Measurements from ENCODE around the gene TMIGD1.

TMIGD1 gene

DNA sequence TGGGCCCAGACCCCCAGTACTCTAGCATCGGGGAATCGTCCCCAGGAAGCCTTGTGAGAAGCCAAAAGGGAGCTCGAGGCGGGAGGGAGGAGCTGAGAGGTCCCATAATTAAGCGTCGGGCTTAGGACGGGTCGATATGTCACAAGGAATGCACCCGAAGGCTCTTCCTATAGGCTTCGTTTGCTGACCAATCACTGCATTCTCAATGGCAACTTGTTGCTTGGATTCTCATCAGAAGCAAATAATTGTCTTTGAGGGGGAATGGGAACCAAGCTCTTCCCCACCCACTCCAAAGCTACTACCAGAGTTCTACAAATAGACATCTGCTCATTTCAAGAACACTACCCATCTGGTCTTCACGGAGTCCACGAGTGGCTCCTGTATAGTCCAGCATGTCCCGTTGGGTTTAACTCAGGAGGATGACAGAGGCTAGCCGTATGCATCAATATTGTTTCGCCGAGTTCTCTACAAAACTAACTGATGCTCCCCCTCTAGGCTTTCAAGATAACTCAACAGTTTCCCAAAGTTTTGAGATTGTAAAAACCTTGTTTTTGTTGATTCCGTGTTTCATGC, 41.5 kb downstream of the TMIGD1 start:
- Histone ChIP-seq H3K4me1 (ENCODE audit: control insufficient read depth in 1 of 2, insufficient read depth in 2 of 2, low read length in 2 of 2) (peaks cover 5 to 8% of the 10 kb centered on the region in 2 donors), H3K9me3 (ENCODE audit: control insufficient read depth in 1 of 2, low read length in 2 of 2) (no peaks in the 10 kb centered on the region), H3K27ac (ENCODE audit: low read depth, low read length) (no peak overlapping the region), H3K36me3 (ENCODE audit: control insufficient read depth in 1 of 2, insufficient read depth in 2 of 2, low read length in 2 of 2) (peaks cover 0 to 4% of the 10 kb centered on the region in 2 donors), H3K4me3 (ENCODE audit: low read depth in 1 of 2, low read length in 2 of 2) (peak overlapping the region; percentile 82 to 89), H3K27me3 (ENCODE audit: control insufficient read depth in 1 of 2, insufficient read depth in 2 of 2, low read length in 2 of 2) (no peaks in the 10 kb centered on the region), H3K9ac (ENCODE audit: low read depth in 1 of 2, low read length in 2 of 2) (peak overlapping the region; percentile 54 to 58)

DNA sequence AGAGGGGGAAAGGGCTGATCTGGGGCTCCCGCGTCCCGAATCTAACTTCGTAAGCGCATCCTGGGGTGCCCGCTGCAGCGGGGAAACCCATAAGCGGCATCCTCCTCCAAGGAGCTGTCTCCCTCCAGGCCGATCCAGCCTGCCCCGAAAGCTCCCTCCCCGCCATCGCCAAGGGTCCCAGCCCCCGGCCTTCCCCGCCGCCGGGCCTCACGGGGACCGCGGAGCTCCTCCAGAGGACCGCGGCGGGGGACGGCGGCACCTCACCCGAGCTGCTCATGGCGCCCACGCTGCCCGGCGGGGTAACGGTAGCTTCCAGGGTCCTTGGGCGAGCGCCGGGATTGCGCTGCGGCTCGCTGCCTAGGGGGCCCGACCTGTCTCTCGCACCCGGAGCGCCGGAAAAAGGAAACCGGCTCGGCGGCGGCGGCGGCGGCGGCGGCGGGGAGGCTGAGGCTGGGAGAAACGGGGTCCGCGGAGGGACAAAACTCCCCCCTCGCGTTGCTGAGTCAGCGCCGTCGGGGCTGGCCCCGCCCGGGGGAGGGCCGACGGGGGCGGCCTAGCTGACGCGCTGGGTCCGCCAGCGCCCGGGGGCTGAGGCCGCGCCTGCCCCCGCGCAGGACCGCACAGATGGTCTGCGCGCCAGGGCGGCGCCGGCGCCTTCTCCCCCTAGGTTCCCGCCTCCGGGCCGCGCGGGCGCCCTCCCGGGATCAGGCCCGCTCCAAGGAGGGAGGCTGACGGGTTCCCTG, 42.1 kb downstream of the TMIGD1 start, which contains the start of gene BLMH:
Gene BLMH, minus strand, starts transcription at position 402 of the 743 bp plus-strand sequence. Its CDS starts 125 bp downstream, at position 277.
- Histone ChIP-seq H3K27ac (ENCODE audit: low read depth, low read length) (peak within 1 kb of the TSS; percentile 17), H3K9me3 (ENCODE audit: control insufficient read depth in 1 of 2, low read length in 2 of 2) (no peaks in the 10 kb centered on the region), H3K36me3 (ENCODE audit: control insufficient read depth in 1 of 2, insufficient read depth in 2 of 2, low read length in 2 of 2) (peaks cover 0 to 4% of the 10 kb centered on the region in 2 donors), H3K27me3 (ENCODE audit: control insufficient read depth in 1 of 2, insufficient read depth in 2 of 2, low read length in 2 of 2) (no peaks in the 10 kb centered on the region), H3K4me3 (ENCODE audit: low read depth in 1 of 2, low read length in 2 of 2) (peak within 1 kb of the TSS; percentile 85 to 89), H3K9ac (ENCODE audit: low read depth in 1 of 2, low read length in 2 of 2) (peak within 1 kb of the TSS; percentile 69 to 76), H3K4me1 (ENCODE audit: control insufficient read depth in 1 of 2, insufficient read depth in 2 of 2, low read length in 2 of 2) (peaks cover 5 to 8% of the 10 kb centered on the region in 2 donors)

DNA sequence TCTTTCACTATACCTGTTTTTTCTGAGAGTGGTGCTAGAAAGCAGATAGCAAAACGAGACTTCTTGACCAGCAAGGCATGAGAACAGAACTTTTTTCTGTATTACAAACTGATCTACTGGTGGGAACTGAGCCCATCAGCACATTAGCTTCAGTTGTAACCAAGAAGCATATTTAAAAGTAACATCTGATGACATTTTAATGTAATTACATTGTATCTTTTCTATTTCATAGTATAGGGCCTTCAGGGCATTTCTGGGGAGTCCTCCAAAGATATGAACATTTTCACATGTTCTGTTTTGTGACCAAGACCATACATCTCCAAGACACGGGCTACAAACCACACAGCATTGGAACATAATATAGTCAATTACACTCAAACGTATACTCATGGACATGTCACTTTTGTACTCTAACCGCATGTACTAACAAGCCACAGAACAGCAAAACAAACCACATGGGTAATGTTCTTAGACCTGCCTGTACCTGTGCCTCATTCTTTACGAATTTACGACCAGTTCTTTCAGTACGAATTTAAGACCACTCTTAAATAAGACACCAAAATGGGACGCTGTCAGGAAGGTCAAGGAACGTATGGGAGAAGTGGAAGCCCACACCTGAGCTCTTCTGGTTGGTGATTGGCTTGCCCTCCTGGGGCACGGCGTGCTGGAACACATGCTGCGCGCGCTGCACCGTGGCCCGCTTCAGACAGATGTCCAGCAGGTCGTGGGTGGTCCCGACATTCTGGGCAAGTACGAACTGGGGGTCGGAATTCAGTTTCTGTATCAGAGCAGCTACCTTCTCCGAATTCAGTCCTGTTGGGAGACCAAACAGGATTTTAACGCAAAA, 42.9 kb downstream of the TMIGD1 start:
- Histone ChIP-seq H3K4me1 (ENCODE audit: control insufficient read depth in 1 of 2, insufficient read depth in 2 of 2, low read length in 2 of 2) (peaks cover 5 to 8% of the 10 kb centered on the region in 2 donors), H3K9ac (ENCODE audit: low read depth in 1 of 2, low read length in 2 of 2) (peak overlapping the region; percentile 69 to 76), H3K4me3 (ENCODE audit: low read depth in 1 of 2, low read length in 2 of 2) (peak overlapping the region; percentile 85 to 89), H3K36me3 (ENCODE audit: control insufficient read depth in 1 of 2, insufficient read depth in 2 of 2, low read length in 2 of 2) (peaks cover 4 to 5% of the 10 kb centered on the region in 2 donors), H3K27me3 (ENCODE audit: control insufficient read depth in 1 of 2, insufficient read depth in 2 of 2, low read length in 2 of 2) (no peaks in the 10 kb centered on the region), H3K27ac (ENCODE audit: low read depth, low read length) (peak overlapping the region; percentile 17), H3K9me3 (ENCODE audit: control insufficient read depth in 1 of 2, low read length in 2 of 2) (no peaks in the 10 kb centered on the region)

DNA sequence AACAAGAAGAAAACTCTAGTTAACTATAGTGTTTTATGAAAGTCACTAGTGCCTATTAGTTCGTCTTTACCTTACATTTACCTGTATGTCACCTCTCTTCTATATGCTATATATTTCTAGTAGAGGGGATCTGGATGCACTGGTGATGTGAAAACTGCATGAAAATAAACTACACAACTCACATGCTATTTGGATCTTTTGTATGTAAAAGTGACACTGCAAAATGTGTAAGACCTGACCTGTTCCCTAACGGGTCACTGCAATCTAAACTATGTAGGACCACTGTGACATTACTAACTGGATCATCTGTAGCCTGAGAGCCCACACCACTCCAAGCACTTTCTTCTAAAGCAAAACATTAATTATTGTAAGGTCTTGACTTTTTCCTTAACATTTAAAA, 43.8 kb downstream of the TMIGD1 start:
- Histone ChIP-seq H3K9ac (ENCODE audit: low read depth in 1 of 2, low read length in 2 of 2) (no peak overlapping the region), H3K9me3 (ENCODE audit: control insufficient read depth in 1 of 2, low read length in 2 of 2) (no peaks in the 10 kb centered on the region), H3K4me1 (ENCODE audit: control insufficient read depth in 1 of 2, insufficient read depth in 2 of 2, low read length in 2 of 2) (peaks cover 5 to 8% of the 10 kb centered on the region in 2 donors), H3K4me3 (ENCODE audit: low read depth in 1 of 2, low read length in 2 of 2) (no peak overlapping the region), H3K27me3 (ENCODE audit: control insufficient read depth in 1 of 2, insufficient read depth in 2 of 2, low read length in 2 of 2) (no peaks in the 10 kb centered on the region), H3K27ac (ENCODE audit: low read depth, low read length) (no peak overlapping the region), H3K36me3 (ENCODE audit: control insufficient read depth in 1 of 2, insufficient read depth in 2 of 2, low read length in 2 of 2) (peaks cover 4 to 13% of the 10 kb centered on the region in 2 donors)

DNA sequence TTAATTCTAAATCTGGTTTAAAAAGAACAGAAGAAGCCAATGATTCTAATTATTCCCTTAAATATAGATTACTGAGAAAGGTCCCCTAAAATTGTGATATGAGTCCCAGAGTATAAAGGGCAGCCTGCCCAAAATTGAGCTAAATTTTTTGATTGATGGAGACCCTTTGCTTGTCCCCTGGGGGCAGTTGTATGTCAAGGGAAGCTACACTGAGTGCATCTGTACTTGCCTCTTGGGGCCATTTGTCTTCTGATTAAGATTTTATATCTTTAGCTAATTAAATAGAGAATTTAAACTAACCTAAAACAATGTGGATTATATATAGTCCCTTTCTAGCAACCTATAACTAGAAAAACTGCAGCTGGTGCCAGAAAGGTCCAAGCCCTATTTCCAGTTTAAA, 54.7 kb downstream of the TMIGD1 start:
- no peak overlapping the region for H3K4me3 ChIP-seq (ENCODE audit: low read depth in 1 of 2, low read length in 2 of 2)
- no peak overlapping the region for H3K27ac ChIP-seq (ENCODE audit: low read depth, low read length)
- no peak overlapping the region for H3K9ac ChIP-seq (ENCODE audit: low read depth in 1 of 2, low read length in 2 of 2)
- peaks cover 10 to 34% of the 10 kb centered on the region in 2 donors for H3K36me3 ChIP-seq (ENCODE audit: control insufficient read depth in 1 of 2, insufficient read depth in 2 of 2, low read length in 2 of 2)
- no peaks in the 10 kb centered on the region for H3K27me3 ChIP-seq (ENCODE audit: control insufficient read depth in 1 of 2, insufficient read depth in 2 of 2, low read length in 2 of 2)
- no peaks in the 10 kb centered on the region for H3K4me1 ChIP-seq (ENCODE audit: control insufficient read depth in 1 of 2, insufficient read depth in 2 of 2, low read length in 2 of 2)
- H3K9me3 ChIP-seq (ENCODE audit: control insufficient read depth in 1 of 2, low read length in 2 of 2), result no peaks in the 10 kb centered on the region

DNA sequence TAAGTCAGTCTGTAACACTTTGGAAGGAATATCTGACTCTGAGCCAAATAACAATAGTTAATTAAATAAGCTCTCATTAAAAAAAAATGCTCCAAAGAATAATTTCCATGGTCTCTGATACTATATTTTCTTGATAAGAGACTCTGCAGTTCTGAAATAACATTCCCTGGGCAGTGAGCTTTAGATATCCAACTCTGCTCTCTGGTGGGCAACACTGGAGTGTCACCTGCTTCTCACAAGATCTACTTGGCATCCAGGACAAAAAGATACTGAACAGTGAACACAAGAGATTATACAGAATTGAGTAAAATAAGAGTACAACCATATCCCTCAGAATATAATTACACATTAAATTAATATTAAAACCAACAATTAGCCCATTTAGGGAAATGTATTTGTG, 55.8 kb downstream of the TMIGD1 start:
- Histone ChIP-seq H3K9ac (ENCODE audit: low read depth in 1 of 2, low read length in 2 of 2) (no peak overlapping the region), H3K4me3 (ENCODE audit: low read depth in 1 of 2, low read length in 2 of 2) (no peak overlapping the region), H3K9me3 (ENCODE audit: control insufficient read depth in 1 of 2, low read length in 2 of 2) (no peaks in the 10 kb centered on the region), H3K27ac (ENCODE audit: low read depth, low read length) (no peak overlapping the region), H3K4me1 (ENCODE audit: control insufficient read depth in 1 of 2, insufficient read depth in 2 of 2, low read length in 2 of 2) (no peaks in the 10 kb centered on the region), H3K27me3 (ENCODE audit: control insufficient read depth in 1 of 2, insufficient read depth in 2 of 2, low read length in 2 of 2) (no peaks in the 10 kb centered on the region), H3K36me3 (ENCODE audit: control insufficient read depth in 1 of 2, insufficient read depth in 2 of 2, low read length in 2 of 2) (peaks cover 11 to 35% of the 10 kb centered on the region in 2 donors)

DNA sequence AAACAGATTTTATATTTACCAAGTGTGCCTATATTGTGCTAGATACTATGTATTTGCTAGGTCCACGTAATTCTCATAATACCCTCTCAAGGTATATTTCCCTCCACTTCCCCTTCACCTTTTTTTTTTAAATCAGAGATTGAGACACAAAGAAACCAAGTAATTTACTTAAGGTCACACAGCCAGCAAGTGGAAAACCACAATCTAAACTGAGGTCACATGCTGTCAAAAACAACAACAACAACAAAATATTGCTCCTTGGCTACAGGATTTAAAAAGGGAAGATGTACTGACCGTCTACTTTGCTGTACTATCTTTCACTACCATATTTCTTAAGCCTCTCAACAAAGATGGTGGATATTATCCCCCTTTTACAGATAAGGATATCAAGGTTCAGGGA, 57.9 kb downstream of the TMIGD1 start:
- H3K36me3 ChIP-seq (ENCODE audit: control insufficient read depth in 1 of 2, insufficient read depth in 2 of 2, low read length in 2 of 2), result peaks cover 23 to 53% of the 10 kb centered on the region in 2 donors
- no peaks in the 10 kb centered on the region for H3K9me3 ChIP-seq (ENCODE audit: control insufficient read depth in 1 of 2, low read length in 2 of 2)
- no peak overlapping the region for H3K9ac ChIP-seq (ENCODE audit: low read depth in 1 of 2, low read length in 2 of 2)
- H3K4me1 ChIP-seq (ENCODE audit: control insufficient read depth in 1 of 2, insufficient read depth in 2 of 2, low read length in 2 of 2), result no peaks in the 10 kb centered on the region
- H3K27me3 ChIP-seq (ENCODE audit: control insufficient read depth in 1 of 2, insufficient read depth in 2 of 2, low read length in 2 of 2), result no peaks in the 10 kb centered on the region
- H3K27ac ChIP-seq (ENCODE audit: low read depth, low read length), result no peak overlapping the region
- H3K4me3 ChIP-seq (ENCODE audit: low read depth in 1 of 2, low read length in 2 of 2), result no peak overlapping the region

DNA sequence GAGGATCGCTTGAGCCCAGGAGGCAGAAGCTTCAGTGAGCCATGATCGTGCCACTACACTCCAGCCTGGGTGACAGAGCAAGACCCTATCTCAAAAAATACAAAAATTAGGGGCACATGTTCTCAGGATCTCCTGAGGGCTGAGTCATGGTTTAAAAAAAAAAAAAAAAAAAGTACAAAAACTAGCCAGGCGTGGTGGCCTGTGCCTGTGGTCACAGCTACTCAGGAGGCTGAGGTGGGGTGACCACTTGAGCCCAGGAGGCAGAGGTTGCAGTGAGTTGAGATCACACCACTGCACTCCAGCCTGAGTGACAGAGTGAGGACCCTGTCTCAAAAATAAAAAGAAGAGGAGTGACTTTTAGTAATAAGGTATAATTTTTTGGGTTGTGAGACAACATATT, 59.0 kb downstream of the TMIGD1 start:
- Histone ChIP-seq H3K9me3 (ENCODE audit: control insufficient read depth in 1 of 2, low read length in 2 of 2) (no peaks in the 10 kb centered on the region), H3K4me3 (ENCODE audit: low read depth in 1 of 2, low read length in 2 of 2) (no peak overlapping the region), H3K4me1 (ENCODE audit: control insufficient read depth in 1 of 2, insufficient read depth in 2 of 2, low read length in 2 of 2) (no peaks in the 10 kb centered on the region), H3K36me3 (ENCODE audit: control insufficient read depth in 1 of 2, insufficient read depth in 2 of 2, low read length in 2 of 2) (peaks cover 23 to 50% of the 10 kb centered on the region in 2 donors), H3K27ac (ENCODE audit: low read depth, low read length) (no peak overlapping the region), H3K9ac (ENCODE audit: low read depth in 1 of 2, low read length in 2 of 2) (no peak overlapping the region), H3K27me3 (ENCODE audit: control insufficient read depth in 1 of 2, insufficient read depth in 2 of 2, low read length in 2 of 2) (no peaks in the 10 kb centered on the region)

DNA sequence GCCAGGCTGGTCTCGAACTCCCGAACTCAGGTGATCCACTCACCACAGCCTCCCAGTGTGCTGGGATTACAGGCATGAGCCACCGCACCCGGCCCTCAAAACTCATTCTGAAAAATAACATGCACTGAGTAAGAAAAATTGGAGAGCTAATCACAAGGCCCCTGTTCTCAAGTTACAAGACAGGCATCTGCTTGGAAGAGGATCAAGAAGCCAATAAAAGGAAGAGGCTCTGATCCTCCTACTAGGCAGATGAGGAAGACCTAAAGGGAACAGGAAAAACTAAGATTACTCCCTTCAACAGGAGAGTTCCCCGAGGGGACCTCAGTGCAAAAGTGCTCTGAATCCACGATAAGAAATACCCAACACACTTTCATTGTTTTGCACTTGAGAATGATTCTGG, 60.5 kb downstream of the TMIGD1 start:
- no peaks in the 10 kb centered on the region for H3K9me3 ChIP-seq (ENCODE audit: control insufficient read depth in 1 of 2, low read length in 2 of 2)
- no peak overlapping the region for H3K27ac ChIP-seq (ENCODE audit: low read depth, low read length)
- H3K9ac ChIP-seq (ENCODE audit: low read depth in 1 of 2, low read length in 2 of 2), result no peak overlapping the region
- no peaks in the 10 kb centered on the region for H3K4me1 ChIP-seq (ENCODE audit: control insufficient read depth in 1 of 2, insufficient read depth in 2 of 2, low read length in 2 of 2)
- no peak overlapping the region for H3K4me3 ChIP-seq (ENCODE audit: low read depth in 1 of 2, low read length in 2 of 2)
- no peaks in the 10 kb centered on the region for H3K27me3 ChIP-seq (ENCODE audit: control insufficient read depth in 1 of 2, insufficient read depth in 2 of 2, low read length in 2 of 2)
- H3K36me3 ChIP-seq (ENCODE audit: control insufficient read depth in 1 of 2, insufficient read depth in 2 of 2, low read length in 2 of 2), result peaks cover 23 to 40% of the 10 kb centered on the region in 2 donors

DNA sequence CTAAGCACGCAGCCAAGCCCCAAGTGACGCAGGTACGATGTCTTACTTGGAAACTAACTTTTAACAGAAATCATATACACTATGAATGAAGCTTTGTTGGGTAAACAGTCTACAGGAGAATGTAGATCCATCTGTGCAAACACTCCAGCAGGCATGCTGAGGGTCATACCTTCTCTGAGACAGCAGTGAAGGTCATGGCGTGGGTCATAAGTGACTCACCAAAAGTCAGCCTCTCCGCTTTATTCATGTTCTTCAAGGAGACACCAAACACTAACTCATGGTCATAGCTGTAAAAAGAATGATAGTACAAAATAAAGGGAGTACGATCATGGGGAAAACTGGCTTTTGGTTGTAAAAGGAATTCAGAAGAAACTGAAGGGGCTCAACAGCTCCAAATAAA, 62.8 kb downstream of the TMIGD1 start:
- no peaks in the 10 kb centered on the region for H3K4me1 ChIP-seq (ENCODE audit: control insufficient read depth in 1 of 2, insufficient read depth in 2 of 2, low read length in 2 of 2)
- H3K9ac ChIP-seq (ENCODE audit: low read depth in 1 of 2, low read length in 2 of 2), result no peak overlapping the region
- H3K27me3 ChIP-seq (ENCODE audit: control insufficient read depth in 1 of 2, insufficient read depth in 2 of 2, low read length in 2 of 2), result no peaks in the 10 kb centered on the region
- H3K9me3 ChIP-seq (ENCODE audit: control insufficient read depth in 1 of 2, low read length in 2 of 2), result no peaks in the 10 kb centered on the region
- peaks cover 20 to 43% of the 10 kb centered on the region in 2 donors for H3K36me3 ChIP-seq (ENCODE audit: control insufficient read depth in 1 of 2, insufficient read depth in 2 of 2, low read length in 2 of 2)
- H3K4me3 ChIP-seq (ENCODE audit: low read depth in 1 of 2, low read length in 2 of 2), result no peak overlapping the region
- H3K27ac ChIP-seq (ENCODE audit: low read depth, low read length), result no peak overlapping the region
